Measurements from ENCODE around the gene ADAMTS13. TPM values are rescaled to one million over a fixed set of nuclear protein-coding genes. Genes with fewer than 3 reads are reported as not detected.

The ADAMTS13 gene
- total RNA-seq (2021) (12.0 to 16.4 TPM (median 15.9 TPM) in 3 replicates), Bru-seq, nascent RNA (percentile 42 among the genes with signal in this experiment)
- long read RNA-seq, experiment 1, partial matches to known transcripts = 7 of 16 reads
- long read RNA-seq, experiment 1, other reads (novel, unspliced or antisense) = 9 of 16 reads
- long read RNA-seq, experiment 2, partial matches to known transcripts = 5 of 11 reads
- long read RNA-seq, experiment 2, other reads (novel, unspliced or antisense) = 6 of 11 reads
- long read RNA-seq, experiment 3 = 0 reads

DNA sequence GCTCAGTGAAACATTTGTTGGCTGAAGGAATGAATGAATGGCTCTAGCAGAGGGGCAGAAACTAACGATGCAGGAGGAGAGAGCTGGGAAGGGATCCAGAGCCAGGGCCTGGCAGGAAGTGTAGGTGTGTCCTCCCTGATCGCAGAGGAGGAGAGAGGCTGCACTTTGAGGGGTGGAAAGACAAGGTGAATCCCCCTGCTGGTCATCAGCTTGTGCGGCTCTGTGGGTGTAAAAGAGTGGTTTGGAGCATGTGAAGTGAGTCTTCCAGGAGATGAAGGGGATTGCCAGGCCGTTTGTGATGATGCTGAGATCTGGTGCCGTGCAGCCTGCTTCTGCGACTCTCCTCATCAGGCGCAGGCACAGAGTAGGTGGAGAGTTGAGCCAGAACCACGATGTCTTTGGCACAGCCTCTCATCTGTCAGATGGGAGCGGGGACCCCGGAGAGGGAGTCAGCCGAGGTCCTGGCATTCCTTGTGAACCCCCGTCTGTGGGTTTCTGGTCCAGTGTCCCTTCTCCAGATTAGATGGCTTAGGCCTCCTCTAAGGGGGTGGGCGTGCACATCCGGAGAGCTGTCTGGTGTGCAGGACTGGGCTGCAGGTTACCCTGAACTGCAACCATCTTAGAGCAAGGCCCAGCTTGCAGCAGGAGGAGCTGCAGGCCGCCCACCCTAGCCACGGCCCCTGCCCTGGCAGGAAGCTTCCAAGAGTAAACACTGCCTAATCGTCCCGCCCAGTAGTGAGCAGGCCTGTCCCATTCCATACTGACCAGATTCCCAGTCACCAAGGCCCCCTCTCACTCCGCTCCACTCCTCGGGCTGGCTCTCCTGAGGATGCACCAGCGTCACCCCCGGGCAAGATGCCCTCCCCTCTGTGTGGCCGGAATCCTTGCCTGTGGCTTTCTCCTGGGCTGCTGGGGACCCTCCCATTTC, at the start of gene ADAMTS13:
TSS of gene ADAMTS13 (plus strand) at position 753 of the 928 bp plus-strand sequence. CDS start at position 830, 77 bp downstream.
- no peaks in the 10 kb centered on the region for H3K27me3 Mint-ChIP-seq (ENCODE audit: low read depth)
- peaks cover under 1% of the 10 kb centered on the region; the same call in 1 of the 2 replicates for H3K36me3 Mint-ChIP-seq
- POLR2A ChIA-PET = no interaction called here
- peak within 1 kb of the TSS; percentile 87 for H3K27ac Mint-ChIP-seq
- H3K4me1 Mint-ChIP-seq = peaks cover 32% of the 10 kb centered on the region
- 0 out of 2 replicates have a peak, but pooled peaks cover under 1% of the 10 kb centered on the region for H3K9me3 Mint-ChIP-seq
- no peak within 1 kb of the TSS; the same call in 1 of the 2 replicates for H3K4me3 Mint-ChIP-seq
- peak; percentile 48 for DNase-seq (ENCODE audit: low spot score)
- peak; percentile 50 for ATAC-seq
- TF ChIP-seq, protein P1, sequence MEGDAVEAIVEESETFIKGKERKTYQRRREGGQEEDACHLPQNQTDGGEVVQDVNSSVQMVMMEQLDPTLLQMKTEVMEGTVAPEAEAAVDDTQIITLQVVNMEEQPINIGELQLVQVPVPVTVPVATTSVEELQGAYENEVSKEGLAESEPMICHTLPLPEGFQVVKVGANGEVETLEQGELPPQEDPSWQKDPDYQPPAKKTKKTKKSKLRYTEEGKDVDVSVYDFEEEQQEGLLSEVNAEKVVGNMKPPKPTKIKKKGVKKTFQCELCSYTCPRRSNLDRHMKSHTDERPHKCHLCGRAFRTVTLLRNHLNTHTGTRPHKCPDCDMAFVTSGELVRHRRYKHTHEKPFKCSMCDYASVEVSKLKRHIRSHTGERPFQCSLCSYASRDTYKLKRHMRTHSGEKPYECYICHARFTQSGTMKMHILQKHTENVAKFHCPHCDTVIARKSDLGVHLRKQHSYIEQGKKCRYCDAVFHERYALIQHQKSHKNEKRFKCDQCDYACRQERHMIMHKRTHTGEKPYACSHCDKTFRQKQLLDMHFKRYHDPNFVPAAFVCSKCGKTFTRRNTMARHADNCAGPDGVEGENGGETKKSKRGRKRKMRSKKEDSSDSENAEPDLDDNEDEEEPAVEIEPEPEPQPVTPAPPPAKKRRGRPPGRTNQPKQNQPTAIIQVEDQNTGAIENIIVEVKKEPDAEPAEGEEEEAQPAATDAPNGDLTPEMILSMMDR (IDR thresholded peaks at IDR 0.05) = 0 out of 2 replicates have a peak, but pooled peaks have one; percentile 16
- TF ChIP-seq, protein P2, sequence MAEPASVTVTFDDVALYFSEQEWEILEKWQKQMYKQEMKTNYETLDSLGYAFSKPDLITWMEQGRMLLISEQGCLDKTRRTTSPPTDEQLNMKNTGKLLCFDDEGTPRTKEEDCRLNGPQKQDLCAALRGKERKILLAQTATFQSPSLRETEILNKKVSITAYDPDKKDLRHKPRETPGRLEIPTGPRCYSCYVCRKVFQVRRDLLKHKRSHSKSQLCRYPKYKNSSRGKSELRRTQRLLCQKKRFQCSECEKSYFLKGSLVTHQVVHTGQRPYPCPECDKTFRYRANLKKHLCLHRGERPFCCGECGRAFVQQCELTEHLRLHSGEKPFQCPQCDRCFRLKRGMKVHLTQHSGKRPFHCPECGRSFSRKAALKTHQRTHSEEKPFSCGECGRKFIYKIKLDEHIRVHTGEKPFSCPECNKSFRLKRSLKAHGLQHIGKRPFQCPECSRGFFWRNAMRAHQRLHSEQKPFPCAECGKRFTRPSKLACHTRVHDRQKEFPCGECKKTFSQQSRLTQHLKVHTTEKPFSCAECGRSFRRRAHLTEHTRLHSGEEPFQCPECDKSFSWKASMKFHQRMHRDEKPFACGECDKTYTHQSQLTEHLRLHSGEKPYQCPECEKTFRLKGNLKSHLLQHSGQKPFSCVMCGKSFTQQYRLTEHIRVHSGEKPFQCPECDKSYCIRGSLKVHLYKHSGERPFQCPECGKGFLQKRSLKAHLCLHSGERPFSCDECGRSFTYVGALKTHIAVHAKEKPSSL (CRISPR knock-in tag; conservative IDR thresholded peaks at IDR 0.05) = no peak
- peak; percentile 76; the same call in 1 of the 2 replicates for TF ChIP-seq ZNF121 (CRISPR knock-in tag; IDR thresholded peaks at IDR 0.05)
- TF ChIP-seq, protein P3, sequence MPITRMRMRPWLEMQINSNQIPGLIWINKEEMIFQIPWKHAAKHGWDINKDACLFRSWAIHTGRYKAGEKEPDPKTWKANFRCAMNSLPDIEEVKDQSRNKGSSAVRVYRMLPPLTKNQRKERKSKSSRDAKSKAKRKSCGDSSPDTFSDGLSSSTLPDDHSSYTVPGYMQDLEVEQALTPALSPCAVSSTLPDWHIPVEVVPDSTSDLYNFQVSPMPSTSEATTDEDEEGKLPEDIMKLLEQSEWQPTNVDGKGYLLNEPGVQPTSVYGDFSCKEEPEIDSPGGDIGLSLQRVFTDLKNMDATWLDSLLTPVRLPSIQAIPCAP (CRISPR knock-in tag; IDR thresholded peaks at IDR 0.05) = no peak
- TF ChIP-seq SMAD4 (CRISPR knock-in tag; IDR thresholded peaks at IDR 0.05) = no peak
- TF ChIP-seq, protein P4, sequence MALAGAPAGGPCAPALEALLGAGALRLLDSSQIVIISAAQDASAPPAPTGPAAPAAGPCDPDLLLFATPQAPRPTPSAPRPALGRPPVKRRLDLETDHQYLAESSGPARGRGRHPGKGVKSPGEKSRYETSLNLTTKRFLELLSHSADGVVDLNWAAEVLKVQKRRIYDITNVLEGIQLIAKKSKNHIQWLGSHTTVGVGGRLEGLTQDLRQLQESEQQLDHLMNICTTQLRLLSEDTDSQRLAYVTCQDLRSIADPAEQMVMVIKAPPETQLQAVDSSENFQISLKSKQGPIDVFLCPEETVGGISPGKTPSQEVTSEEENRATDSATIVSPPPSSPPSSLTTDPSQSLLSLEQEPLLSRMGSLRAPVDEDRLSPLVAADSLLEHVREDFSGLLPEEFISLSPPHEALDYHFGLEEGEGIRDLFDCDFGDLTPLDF (CRISPR knock-in tag; IDR thresholded peaks at IDR 0.05) = no peak
- no peak for TF ChIP-seq TCF7 (CRISPR knock-in tag; IDR thresholded peaks at IDR 0.05; ENCODE audit: low read depth)
- no peak for TF ChIP-seq CREB1 (CRISPR knock-in tag; IDR thresholded peaks at IDR 0.05)
- CTCF ChIA-PET = interaction anchor here (0.7 to 2.3 kb wide), 16 partner anchors 8 to 273 kb away, joined by 3 to 10 read pairs (median 3); partner anchors contain the start of genes MED22, RPL7A and STKLD1

DNA sequence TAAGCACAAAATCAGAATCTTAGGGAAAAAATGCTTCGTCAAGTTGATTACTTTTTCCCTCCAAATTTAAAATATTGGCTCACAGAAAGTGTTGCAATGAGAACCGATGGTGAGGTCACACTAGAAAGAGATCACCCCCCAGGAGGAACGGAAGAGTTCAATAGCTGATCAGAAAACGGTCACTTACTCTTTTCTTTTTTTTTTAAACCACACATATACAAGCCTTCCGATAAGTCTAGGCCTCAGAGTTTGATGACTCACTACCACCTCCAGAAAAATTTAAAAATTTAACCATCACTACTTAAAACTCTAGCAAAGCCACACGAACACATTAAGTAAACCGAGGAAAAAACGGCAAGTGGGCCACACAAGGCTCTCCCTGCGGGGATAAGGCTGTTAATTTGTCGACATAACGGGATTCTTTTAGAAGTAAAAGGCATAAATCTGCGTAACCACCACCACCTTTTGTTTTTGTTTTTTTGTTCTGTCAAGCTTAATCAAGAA, 47.5 kb upstream of the ADAMTS13 start:
- peak overlapping the region; percentile 96 for H3K27ac Mint-ChIP-seq
- H3K4me1 Mint-ChIP-seq = peaks cover 17% of the 10 kb centered on the region
- TF ChIP-seq, protein P5, sequence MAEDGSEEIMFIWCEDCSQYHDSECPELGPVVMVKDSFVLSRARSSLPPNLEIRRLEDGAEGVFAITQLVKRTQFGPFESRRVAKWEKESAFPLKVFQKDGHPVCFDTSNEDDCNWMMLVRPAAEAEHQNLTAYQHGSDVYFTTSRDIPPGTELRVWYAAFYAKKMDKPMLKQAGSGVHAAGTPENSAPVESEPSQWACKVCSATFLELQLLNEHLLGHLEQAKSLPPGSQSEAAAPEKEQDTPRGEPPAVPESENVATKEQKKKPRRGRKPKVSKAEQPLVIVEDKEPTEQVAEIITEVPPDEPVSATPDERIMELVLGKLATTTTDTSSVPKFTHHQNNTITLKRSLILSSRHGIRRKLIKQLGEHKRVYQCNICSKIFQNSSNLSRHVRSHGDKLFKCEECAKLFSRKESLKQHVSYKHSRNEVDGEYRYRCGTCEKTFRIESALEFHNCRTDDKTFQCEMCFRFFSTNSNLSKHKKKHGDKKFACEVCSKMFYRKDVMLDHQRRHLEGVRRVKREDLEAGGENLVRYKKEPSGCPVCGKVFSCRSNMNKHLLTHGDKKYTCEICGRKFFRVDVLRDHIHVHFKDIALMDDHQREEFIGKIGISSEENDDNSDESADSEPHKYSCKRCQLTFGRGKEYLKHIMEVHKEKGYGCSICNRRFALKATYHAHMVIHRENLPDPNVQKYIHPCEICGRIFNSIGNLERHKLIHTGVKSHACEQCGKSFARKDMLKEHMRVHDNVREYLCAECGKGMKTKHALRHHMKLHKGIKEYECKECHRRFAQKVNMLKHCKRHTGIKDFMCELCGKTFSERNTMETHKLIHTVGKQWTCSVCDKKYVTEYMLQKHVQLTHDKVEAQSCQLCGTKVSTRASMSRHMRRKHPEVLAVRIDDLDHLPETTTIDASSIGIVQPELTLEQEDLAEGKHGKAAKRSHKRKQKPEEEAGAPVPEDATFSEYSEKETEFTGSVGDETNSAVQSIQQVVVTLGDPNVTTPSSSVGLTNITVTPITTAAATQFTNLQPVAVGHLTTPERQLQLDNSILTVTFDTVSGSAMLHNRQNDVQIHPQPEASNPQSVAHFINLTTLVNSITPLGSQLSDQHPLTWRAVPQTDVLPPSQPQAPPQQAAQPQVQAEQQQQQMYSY (CRISPR knock-in tag; IDR thresholded peaks at IDR 0.05) = no peak
- TF ChIP-seq GTF2I (CRISPR knock-in tag; conservative IDR thresholded peaks at IDR 0.05) (no peak), ZNF317 (CRISPR knock-in tag; IDR thresholded peaks at IDR 0.05; ENCODE audit: borderline replicate concordance, low read depth) (no peak)
- peaks cover 30% of the 10 kb centered on the region for H3K27me3 Mint-ChIP-seq (ENCODE audit: low read depth)
- H3K9me3 Mint-ChIP-seq = peaks cover 4% of the 10 kb centered on the region
- ChIA-PET CTCF (interaction anchor here (0.6 to 1.3 kb wide), 4 partner anchors 27 to 231 kb away, joined by 3 to 5 read pairs (median 4); partner anchors contain the start of genes MED22 and RPL7A), POLR2A (interaction anchor here (1.0 kb wide), 1 partner anchor 27 kb away, joined by 3 read pairs; the partner anchor contains the start of genes MED22 and RPL7A)
- DNase-seq (ENCODE audit: low spot score) (no peak), ATAC-seq (no peak)
- peaks cover 29% of the 10 kb centered on the region for H3K36me3 Mint-ChIP-seq
- H3K4me3 Mint-ChIP-seq = peak overlapping the region; percentile 98
